ENCODE results near the gene CLASP2.

Gene CLASP2

GRCh38 chr3:33629219-33629618 lies 88.8 kb downstream of the CLASP2 start:
- H4K12ac ChIP-seq (ENCODE audit: low read depth, low read length): no peak overlapping the region
- WGBS (ENCODE audit: extremely low coverage, insufficient coverage, insufficient read length): no CpG with 5 or more reads among the region's 1 CpG
- H4K8ac ChIP-seq (ENCODE audit: low read depth, low read length): no peak overlapping the region
- H2BK120ac ChIP-seq (ENCODE audit: insufficient read depth, low read length, poor library complexity): no peak overlapping the region
- no peak overlapping the region for H3K4me3 ChIP-seq (ENCODE audit: low read depth, low read length)
- H3K14ac ChIP-seq (ENCODE audit: low read length): no peak overlapping the region
- no peak overlapping the region for H4K91ac ChIP-seq (ENCODE audit: low read depth, low read length)
- no peak overlapping the region for H3K4ac ChIP-seq (ENCODE audit: low read depth, low read length)
- H3K27ac ChIP-seq (ENCODE audit: low read depth, low read length): no peak overlapping the region
- no peaks in the 10 kb centered on the region for H3K9me3 ChIP-seq (ENCODE audit: insufficient read depth, low read depth, low read length)
- H3K18ac ChIP-seq (ENCODE audit: low read length): no peak overlapping the region
- no peak for DNase-seq
- H3K36me3 ChIP-seq (ENCODE audit: control insufficient read depth in 1 of 2, insufficient read depth in 2 of 2, low read length in 2 of 2): no peaks in the 10 kb centered on the region
- no peak overlapping the region for H2BK5ac ChIP-seq (ENCODE audit: low read depth, low read length, poor library complexity)
- no peak overlapping the region for H3K4me2 ChIP-seq (ENCODE audit: low read length)
- no peaks in the 10 kb centered on the region for H3K27me3 ChIP-seq (ENCODE audit: insufficient read depth, low read length)
- H2AFZ ChIP-seq (ENCODE audit: insufficient read depth, low read length, poor library complexity): no peak overlapping the region
- no peaks in the 10 kb centered on the region for H3K79me2 ChIP-seq (ENCODE audit: control insufficient read depth, insufficient read depth, low read length, poor library complexity)
- no peaks in the 10 kb centered on the region for H3K4me1 ChIP-seq (ENCODE audit: control insufficient read depth in 1 of 2, insufficient read depth in 2 of 2, low read length in 2 of 2)
- no peak overlapping the region for H3K9ac ChIP-seq (ENCODE audit: low read length)
- no peak overlapping the region for H2AK5ac ChIP-seq (ENCODE audit: low read length)
- no peak overlapping the region for H3K23ac ChIP-seq (ENCODE audit: low read length)
- H3K79me1 ChIP-seq (ENCODE audit: low read length): no peaks in the 10 kb centered on the region
- H2BK12ac ChIP-seq (ENCODE audit: low read length): no peak overlapping the region

GRCh38 chr3:33624756-33625155 lies 93.3 kb downstream of the CLASP2 start:
- no peak overlapping the region for H3K4me3 ChIP-seq (ENCODE audit: low read depth, low read length)
- no peaks in the 10 kb centered on the region for H3K79me1 ChIP-seq (ENCODE audit: low read length)
- no peak overlapping the region for H2BK120ac ChIP-seq (ENCODE audit: insufficient read depth, low read length, poor library complexity)
- no peak overlapping the region for H2AK5ac ChIP-seq (ENCODE audit: low read length)
- H2BK12ac ChIP-seq (ENCODE audit: low read length): no peak overlapping the region
- H2BK5ac ChIP-seq (ENCODE audit: low read depth, low read length, poor library complexity): no peak overlapping the region
- no peak overlapping the region for H4K8ac ChIP-seq (ENCODE audit: low read depth, low read length)
- H4K12ac ChIP-seq (ENCODE audit: low read depth, low read length): no peak overlapping the region
- H3K27me3 ChIP-seq (ENCODE audit: insufficient read depth, low read length): no peaks in the 10 kb centered on the region
- no peaks in the 10 kb centered on the region for H3K9me3 ChIP-seq (ENCODE audit: insufficient read depth, low read depth, low read length)
- H3K23ac ChIP-seq (ENCODE audit: low read length): no peak overlapping the region
- H3K4me1 ChIP-seq (ENCODE audit: control insufficient read depth in 1 of 2, insufficient read depth in 2 of 2, low read length in 2 of 2): no peaks in the 10 kb centered on the region
- H2AFZ ChIP-seq (ENCODE audit: insufficient read depth, low read length, poor library complexity): no peak overlapping the region
- no peak overlapping the region for H3K14ac ChIP-seq (ENCODE audit: low read length)
- no peak overlapping the region for H3K27ac ChIP-seq (ENCODE audit: low read depth, low read length)
- DNase-seq: no peak
- no peak overlapping the region for H4K91ac ChIP-seq (ENCODE audit: low read depth, low read length)
- no peak overlapping the region for H3K4ac ChIP-seq (ENCODE audit: low read depth, low read length)
- no peak overlapping the region for H3K18ac ChIP-seq (ENCODE audit: low read length)
- no peak overlapping the region for H3K9ac ChIP-seq (ENCODE audit: low read length)
- no peaks in the 10 kb centered on the region for H3K79me2 ChIP-seq (ENCODE audit: control insufficient read depth, insufficient read depth, low read length, poor library complexity)
- no peaks in the 10 kb centered on the region for H3K36me3 ChIP-seq (ENCODE audit: control insufficient read depth in 1 of 2, insufficient read depth in 2 of 2, low read length in 2 of 2)
- H3K4me2 ChIP-seq (ENCODE audit: low read length): no peak overlapping the region

GRCh38 chr3:33613041-33613440 lies 105.0 kb downstream of the CLASP2 start:
- peaks cover 2 to 5% of the 10 kb centered on the region in 2 experiments for H3K36me3 ChIP-seq (ENCODE audit: control insufficient read depth in 1 of 2, insufficient read depth in 2 of 2, low read length in 2 of 2)
- no peak overlapping the region for H3K27ac ChIP-seq (ENCODE audit: low read depth, low read length)
- H3K27me3 ChIP-seq (ENCODE audit: insufficient read depth, low read length): no peaks in the 10 kb centered on the region
- no peaks in the 10 kb centered on the region for H3K4me1 ChIP-seq (ENCODE audit: control insufficient read depth in 1 of 2, insufficient read depth in 2 of 2, low read length in 2 of 2)
- no peak overlapping the region for H2AFZ ChIP-seq (ENCODE audit: insufficient read depth, low read length, poor library complexity)
- no peak overlapping the region for H2BK120ac ChIP-seq (ENCODE audit: insufficient read depth, low read length, poor library complexity)
- H3K9ac ChIP-seq (ENCODE audit: low read length): no peak overlapping the region
- H2AK5ac ChIP-seq (ENCODE audit: low read length): no peak overlapping the region
- no peak overlapping the region for H4K12ac ChIP-seq (ENCODE audit: low read depth, low read length)
- no peaks in the 10 kb centered on the region for H3K79me1 ChIP-seq (ENCODE audit: low read length)
- no peak overlapping the region for H3K4me3 ChIP-seq (ENCODE audit: low read depth, low read length)
- no peak overlapping the region for H3K4me2 ChIP-seq (ENCODE audit: low read length)
- H3K14ac ChIP-seq (ENCODE audit: low read length): no peak overlapping the region
- no peak overlapping the region for H3K4ac ChIP-seq (ENCODE audit: low read depth, low read length)
- DNase-seq: no peak
- no peak overlapping the region for H4K91ac ChIP-seq (ENCODE audit: low read depth, low read length)
- WGBS (ENCODE audit: extremely low coverage, insufficient coverage, insufficient read length): no CpG with 5 or more reads among the region's 1 CpG
- H3K23ac ChIP-seq (ENCODE audit: low read length): no peak overlapping the region
- H2BK5ac ChIP-seq (ENCODE audit: low read depth, low read length, poor library complexity): no peak overlapping the region
- no peak overlapping the region for H4K8ac ChIP-seq (ENCODE audit: low read depth, low read length)
- H3K79me2 ChIP-seq (ENCODE audit: control insufficient read depth, insufficient read depth, low read length, poor library complexity): no peaks in the 10 kb centered on the region
- H3K9me3 ChIP-seq (ENCODE audit: insufficient read depth, low read depth, low read length): no peaks in the 10 kb centered on the region
- H2BK12ac ChIP-seq (ENCODE audit: low read length): no peak overlapping the region
- H3K18ac ChIP-seq (ENCODE audit: low read length): no peak overlapping the region

- peaks cover 0 to 3% of the 10 kb centered on the region in 2 experiments for H3K36me3 ChIP-seq (ENCODE audit: control insufficient read depth in 1 of 2, insufficient read depth in 2 of 2, low read length in 2 of 2)
- no peak overlapping the region for H2AFZ ChIP-seq (ENCODE audit: insufficient read depth, low read length, poor library complexity)
- H3K27me3 ChIP-seq (ENCODE audit: insufficient read depth, low read length): no peaks in the 10 kb centered on the region
- no peak overlapping the region for H3K4me3 ChIP-seq (ENCODE audit: low read depth, low read length)
- H3K27ac ChIP-seq (ENCODE audit: low read depth, low read length): no peak overlapping the region
- H2BK120ac ChIP-seq (ENCODE audit: insufficient read depth, low read length, poor library complexity): no peak overlapping the region
- H2BK5ac ChIP-seq (ENCODE audit: low read depth, low read length, poor library complexity): no peak overlapping the region
- H3K4me1 ChIP-seq (ENCODE audit: control insufficient read depth in 1 of 2, insufficient read depth in 2 of 2, low read length in 2 of 2): no peaks in the 10 kb centered on the region
- no peak overlapping the region for H2BK12ac ChIP-seq (ENCODE audit: low read length)
- no peak overlapping the region for H3K9ac ChIP-seq (ENCODE audit: low read length)
- no peak for DNase-seq
- no peak overlapping the region for H3K14ac ChIP-seq (ENCODE audit: low read length)
- no peak overlapping the region for H3K18ac ChIP-seq (ENCODE audit: low read length)
- no peak overlapping the region for H4K91ac ChIP-seq (ENCODE audit: low read depth, low read length)
- H3K4me2 ChIP-seq (ENCODE audit: low read length): no peak overlapping the region
- H2AK5ac ChIP-seq (ENCODE audit: low read length): no peak overlapping the region
- H3K4ac ChIP-seq (ENCODE audit: low read depth, low read length): no peak overlapping the region
- WGBS (ENCODE audit: extremely low coverage, insufficient coverage, insufficient read length): no CpG with 5 or more reads among the region's 1 CpG
- H3K23ac ChIP-seq (ENCODE audit: low read length): no peak overlapping the region
- H3K9me3 ChIP-seq (ENCODE audit: insufficient read depth, low read depth, low read length): no peaks in the 10 kb centered on the region
- no peaks in the 10 kb centered on the region for H3K79me2 ChIP-seq (ENCODE audit: control insufficient read depth, insufficient read depth, low read length, poor library complexity)
- no peak overlapping the region for H4K12ac ChIP-seq (ENCODE audit: low read depth, low read length)
- H4K8ac ChIP-seq (ENCODE audit: low read depth, low read length): no peak overlapping the region
- H3K79me1 ChIP-seq (ENCODE audit: low read length): no peaks in the 10 kb centered on the region
Measured at GRCh38 chr3:33612607-33613006, 105.4 kb downstream of the CLASP2 start.

All from trophoblast cell (in vitro differentiated cells and primary cell).